ENCODE data around the gene CIAO2B.

- no peak for TF ChIP-seq CTCF (IDR thresholded peaks at IDR 0.05)
- no peak for TF ChIP-seq POLR2AphosphoS5 (IDR thresholded peaks at IDR 0.05)
- TF ChIP-seq POLR2A (IDR thresholded peaks at IDR 0.05) = no peak
These were observed 39.5 kb upstream of the CIAO2B start for GRCh38 chr16:66973716-66974115.
